Right renal cortex interstitium (tissue), 3 donors: Measurements from ENCODE around the gene PVALEF. TPM values are rescaled to one million over a fixed set of nuclear protein-coding genes. Genes with fewer than 3 reads are reported as not detected.

Experiments
- DNase-seq, 3 donors: peaks; one replicate each; pipeline ENCODE4 v3.0.0-alpha.2; 2013; ENCODE audit warnings: low read depth in 3 of 3, low spot score in 2 of 3
- polyA plus RNA-seq, 3 donors: library from polyadenylated mRNA; unstranded; fragments of 120-200 nt; gene quantifications; one replicate each; pipeline ENCODE4 v1.2.1, GENCODE V29; 2013; ENCODE audit not compliant: insufficient read length in 3 of 3

The PVALEF gene
- polyA plus RNA-seq, 3 donors: 0.10 to 0.50 (median 0.10) TPM

DNA sequence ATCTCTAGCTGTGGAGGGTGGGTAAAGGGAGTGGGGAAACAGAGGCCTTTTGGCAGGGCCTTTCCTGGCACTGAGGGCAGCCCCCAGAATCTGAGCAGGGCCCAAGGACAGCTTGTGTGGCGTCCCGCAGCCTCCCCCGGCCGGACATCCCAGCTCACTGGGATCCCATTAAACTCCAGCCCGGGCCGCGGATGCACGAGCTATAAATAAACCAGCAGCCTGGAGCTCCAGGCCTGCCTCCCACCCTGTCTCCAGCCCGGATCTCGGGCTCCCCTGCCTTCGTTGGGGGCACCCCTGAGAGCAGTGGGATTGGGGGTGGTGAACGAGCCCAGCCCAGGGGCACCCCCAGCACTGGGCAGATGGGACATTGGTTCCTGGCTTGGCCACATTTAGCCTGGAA is 14.6 kb downstream of the PVALEF start:
- no peak for DNase-seq

DNA sequence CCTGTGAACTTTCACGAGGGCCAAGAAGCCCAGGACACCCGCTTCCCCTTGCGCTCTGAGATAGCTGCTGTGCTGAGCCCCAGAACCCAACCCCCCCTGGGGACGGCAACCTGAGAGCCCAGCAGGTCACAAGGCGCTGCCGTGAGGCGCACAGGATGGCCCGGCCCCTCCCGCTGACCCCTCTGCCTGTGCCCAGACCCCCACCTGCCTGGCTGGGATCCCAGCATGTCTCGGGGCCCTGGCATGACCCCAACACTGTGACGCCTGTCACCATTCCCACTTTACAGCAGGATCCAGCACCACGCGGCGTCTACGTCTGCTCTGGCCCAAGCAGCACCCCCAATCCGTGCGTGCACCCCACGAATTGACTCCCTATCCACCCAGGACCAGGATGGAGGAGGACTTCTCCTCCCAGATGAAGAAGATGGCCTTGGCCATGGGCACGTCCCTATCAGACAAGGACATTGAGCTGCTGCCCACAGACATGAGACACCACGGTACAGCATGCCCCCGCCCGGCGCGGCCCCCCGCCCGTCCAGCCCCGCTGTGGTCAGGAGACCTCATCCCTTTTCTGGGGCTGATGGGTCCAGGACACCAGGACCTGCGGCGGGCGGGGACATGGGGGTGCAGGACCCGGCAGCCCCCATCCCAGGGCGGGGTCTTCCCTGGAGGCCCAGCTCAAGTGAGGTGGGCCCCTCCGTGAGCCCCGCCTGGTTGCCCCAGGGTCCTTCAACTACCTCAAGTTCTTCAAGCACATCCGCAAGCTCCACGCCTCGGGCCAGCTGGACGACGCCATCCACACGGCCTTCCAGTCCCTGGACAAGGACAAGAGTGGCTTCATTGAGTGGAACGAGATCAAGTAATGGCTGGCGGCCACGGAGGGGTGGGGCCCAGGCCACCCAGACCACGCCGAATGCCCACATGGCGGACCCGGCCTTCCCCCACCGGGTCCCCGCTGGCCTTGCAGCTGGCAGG is 15.8 kb downstream of the PVALEF start:
- no peak for DNase-seq

DNA sequence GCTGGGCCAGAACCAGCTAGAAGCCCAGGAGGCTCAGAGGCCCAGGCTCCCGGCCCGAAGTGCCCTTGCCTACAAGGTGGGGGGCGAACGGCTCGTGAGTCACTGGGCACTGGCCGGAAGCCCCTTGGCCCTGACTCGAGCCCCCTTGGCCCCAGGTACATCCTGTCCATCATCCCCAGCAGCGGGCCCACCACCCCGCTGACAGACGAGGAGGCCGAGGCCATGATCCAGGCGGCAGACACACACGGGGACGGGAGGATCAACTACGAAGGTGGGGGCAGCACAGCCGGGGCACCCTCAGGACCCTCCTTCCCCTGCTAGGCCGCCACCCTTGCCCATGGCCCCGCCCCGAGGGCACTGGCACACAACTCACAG is 16.5 kb downstream of the PVALEF start:
- no peak for DNase-seq

DNA sequence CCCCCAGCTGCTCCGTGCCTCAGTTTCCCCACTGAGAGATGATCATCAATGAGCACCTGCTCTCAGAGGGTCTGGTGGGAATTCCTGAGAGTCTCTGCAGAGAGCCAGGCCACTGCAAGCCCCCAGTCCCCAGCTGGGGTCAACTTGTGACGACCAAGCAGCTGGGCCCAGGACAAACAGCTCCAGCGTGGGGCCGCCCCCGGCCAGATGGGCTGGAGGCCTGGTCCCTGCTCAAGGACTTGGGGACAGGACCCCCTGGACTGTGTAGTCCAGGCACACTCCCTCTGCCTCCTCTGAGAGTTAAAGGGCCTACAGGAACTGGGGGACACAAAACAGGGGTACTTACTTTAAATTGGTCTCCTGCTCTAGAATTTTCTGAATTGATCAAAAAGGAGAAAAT is 17.3 kb downstream of the PVALEF start:
- no peak for DNase-seq

DNA sequence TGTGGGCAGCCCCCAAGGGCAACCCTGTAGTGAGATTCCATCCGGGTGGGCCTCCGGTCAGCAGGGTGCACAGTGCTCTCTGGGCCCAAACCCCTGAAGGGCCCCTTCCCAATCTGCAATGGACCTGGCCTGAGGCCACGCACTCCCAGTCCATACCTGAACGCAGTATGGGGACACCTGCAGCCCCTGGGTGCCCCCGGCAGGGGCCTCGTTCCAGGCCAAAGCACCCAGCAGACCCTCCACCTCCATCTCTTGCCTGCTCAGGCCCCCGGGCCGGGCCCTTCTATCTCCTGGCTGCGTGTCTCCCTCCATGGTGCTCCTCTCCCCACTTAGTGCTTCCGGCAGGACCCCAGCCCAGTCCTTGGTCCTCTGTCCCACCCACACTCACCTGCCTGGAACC is 18.0 kb downstream of the PVALEF start:
- no peak for DNase-seq

DNA sequence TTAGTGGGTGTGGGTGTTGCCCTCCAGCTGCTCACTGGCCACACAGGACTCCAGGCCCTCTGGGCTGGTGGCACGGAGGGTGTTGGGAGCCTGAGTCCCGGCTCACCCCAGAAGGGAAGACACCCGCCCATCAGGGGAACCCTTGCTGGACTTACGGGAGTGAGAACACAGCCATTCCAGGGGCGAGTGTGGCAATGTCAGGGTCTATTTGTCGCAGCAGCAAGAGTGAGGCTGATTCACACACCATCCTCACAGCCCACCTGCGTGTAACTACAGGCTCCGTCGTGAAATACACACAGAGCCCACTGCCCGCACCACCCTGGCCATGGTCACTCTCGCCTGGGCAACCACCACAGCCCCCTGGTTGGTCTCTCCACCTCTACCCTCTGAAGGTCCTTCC is 18.5 kb downstream of the PVALEF start:
- no peak for DNase-seq

DNA sequence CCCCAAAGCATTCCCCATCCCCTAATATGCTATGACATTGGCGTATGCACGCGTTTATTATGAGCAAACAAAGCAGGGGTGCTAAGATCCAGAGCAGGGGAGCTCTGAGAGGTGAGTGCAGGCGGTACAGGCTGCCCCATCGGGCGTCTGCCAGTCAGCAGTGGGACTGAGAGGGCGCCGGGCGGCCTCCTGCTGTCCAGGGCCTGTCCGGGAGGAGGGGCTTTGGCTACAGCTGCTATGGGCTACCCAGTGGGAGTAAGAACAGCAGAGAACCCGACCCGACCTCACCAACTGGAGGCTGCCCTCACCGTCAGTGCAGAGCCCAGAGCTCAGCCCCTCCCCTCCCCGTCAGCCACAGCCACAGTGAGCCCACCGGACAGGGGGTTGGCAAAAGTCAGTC is 19.2 kb downstream of the PVALEF start:
- no peak for DNase-seq

DNA sequence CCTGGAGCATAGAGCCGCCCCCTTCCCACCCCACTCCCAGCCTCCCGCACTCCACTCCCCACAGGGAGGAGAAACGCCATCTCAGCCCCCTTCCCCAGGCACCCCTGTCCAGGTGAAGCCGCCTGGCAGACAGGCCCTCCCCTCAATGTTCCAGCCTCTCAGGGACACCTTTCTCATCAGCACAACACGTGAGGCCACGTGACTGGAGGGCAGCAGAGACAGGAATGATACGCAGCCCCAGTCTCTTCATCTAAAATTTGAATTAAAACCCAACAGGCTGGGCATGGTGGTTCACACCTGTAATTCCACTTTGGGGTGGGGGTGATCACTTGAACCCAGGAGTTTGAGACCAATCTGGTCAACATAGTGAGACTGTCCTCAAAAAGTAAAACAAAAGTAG is 20.9 kb downstream of the PVALEF start:
- DNase-seq: no peak

DNA sequence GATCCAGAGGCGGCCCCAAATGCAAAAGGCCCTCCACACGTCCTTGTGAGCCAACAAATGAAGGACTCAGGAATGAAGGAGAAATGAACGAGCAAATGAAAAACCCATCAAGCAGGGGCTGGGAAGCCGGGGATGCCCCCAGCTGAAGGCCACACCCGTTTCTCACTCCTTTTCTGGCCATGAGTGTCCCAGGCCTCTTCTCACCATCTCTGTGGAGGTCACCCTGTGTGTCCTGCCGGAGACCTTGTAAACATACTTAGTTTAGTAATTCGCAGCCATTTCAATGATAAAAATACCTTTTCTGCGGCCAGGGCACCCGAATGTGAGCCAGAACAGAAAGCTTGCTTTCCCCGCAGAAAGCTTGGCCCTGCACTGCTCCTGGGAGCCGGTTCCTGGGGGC is 21.8 kb downstream of the PVALEF start:
- no peak for DNase-seq

DNA sequence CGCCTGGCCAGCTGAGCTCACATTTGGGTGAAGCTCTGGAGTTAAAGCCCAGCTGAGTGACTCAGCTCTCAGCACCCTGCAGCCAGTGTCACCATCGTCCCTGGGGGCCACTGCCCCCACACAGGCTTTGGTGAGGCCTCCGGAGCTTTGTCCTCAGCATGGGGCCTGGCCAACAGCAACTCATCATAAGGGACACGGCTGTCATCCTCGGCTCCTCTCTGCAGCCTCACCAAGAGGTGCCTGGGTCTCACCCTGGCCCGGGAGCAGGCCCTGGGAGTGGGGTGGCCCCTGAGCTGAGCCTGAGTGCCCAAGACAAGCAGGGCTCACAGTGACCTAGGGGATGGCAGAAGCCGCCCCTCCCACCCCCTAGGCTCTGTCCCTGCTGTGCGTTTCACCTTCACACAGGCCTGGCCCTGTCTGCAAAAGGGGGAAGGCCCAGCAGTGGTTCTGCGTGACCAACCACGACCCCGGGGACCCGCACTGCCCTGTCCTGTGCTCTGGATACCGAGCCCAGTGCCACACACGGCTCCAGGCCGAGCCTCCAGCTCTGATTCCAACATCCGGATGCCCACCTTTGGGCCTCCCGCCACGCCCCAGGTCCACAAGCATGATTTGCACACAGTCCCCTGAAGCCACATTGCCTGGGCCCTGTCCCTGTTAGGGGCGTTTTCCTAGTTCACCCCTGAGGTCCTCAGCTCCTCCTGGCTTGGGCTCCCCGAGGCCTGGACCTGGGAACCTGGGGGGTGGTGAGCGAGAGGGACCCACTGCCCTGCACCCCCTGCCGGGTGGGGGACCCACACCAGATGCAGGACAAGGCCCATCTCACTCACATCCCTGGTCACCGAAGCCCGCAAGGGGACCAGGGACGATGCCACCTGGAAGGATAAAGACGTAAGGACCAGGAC is 22.5 kb downstream of the PVALEF start:
- DNase-seq: no peak

DNA sequence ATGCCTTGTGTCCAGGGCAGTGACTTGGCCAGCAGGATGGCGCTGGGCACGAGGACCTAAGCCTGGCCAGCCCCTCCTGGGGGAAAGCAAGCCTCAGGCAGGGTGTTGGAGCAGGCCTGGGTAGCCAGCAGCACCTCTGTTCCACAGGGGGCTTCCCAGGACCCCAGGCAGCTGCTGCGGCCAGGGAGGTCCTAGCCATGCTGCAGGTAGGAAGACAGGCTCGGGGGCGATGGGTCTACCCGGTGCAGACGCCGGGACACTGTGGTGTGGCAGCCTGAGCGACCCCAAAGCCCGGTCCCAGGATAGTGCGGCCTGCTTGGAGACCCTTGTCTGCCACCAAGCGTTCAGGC is 23.2 kb downstream of the PVALEF start:
- no peak for DNase-seq

DNA sequence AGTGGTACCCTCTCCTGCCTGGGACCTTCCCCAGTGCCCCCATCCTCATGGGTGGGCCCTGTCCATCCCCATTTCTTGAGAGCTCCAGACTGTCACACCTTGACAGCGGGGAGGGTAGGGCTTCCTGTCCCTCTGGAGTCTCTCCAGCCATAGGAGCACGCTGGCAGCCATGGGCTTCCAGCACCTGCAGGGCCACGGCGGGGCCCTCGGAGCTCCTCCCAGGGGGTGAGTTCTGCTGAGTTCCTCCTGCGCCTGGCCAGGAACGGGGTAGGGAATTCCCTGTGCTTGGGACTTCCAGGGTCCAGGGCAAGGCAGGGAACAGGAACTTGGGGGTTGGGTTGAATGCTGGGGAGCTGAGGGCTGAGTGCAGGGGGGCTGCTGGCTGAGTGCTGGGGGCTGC is 23.7 kb downstream of the PVALEF start:
- DNase-seq: no peak

DNA sequence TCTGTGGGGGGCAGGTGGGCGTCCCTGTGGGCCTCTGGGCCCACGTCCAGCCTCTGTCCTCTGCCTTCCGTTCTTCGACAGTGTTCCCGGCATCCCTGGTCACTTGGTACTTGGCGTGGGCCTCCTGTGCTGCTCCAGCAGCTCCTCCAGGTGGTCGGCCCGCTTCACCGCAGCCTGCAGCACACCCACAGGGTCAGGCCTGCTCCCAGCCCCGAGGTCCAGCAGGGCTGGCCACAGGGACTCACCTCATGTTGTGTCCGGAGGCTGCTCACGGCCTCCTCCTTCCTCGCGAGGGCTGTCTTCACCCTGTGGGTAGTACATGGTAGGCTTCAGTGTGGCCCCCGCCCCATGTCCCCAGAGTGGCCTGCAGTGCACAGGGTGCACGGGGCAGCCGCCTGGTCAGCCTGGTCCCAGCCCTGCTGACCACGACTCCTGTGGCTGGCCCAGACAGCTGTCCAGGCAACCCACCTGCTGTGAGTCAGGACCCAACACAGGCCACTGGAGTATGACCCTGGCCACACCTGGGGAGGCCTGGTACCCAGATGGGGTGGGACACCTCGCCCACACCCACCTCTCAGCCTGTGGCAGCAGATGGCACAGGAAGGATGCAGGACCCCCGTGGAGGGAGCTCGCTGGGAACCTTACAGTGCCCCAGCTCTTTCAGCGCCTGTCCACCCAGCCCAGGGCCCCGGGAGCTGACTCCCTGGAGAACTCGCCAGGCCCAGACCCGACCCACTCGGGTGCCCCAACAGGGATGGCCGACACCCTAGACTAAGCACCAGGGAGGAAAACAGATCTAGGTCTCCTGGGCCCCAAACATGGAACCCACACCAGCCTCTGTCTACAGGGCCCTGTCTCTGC is 24.6 kb downstream of the PVALEF start:
- DNase-seq: no peak

DNA sequence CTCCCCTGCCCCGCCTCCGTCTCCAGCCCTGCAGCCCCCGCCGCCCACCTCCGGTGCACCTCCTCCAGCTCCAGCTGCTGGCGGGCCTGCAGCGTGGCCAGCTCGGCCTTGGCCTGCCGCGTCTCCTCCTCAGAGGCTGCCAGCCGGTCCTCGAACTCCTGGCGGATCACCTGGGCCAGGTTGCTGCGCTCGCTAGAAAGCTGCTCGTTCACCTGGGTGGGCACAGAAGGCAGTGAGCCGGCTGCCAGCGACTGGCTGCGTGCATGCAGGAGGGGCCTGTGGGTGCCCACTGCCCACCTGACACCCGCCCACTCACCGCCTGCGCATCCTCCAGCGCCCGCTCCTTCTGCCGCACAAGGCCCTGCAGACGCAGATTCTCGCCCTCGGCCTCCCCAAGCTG is 25.3 kb downstream of the PVALEF start:
- no peak for DNase-seq

DNA sequence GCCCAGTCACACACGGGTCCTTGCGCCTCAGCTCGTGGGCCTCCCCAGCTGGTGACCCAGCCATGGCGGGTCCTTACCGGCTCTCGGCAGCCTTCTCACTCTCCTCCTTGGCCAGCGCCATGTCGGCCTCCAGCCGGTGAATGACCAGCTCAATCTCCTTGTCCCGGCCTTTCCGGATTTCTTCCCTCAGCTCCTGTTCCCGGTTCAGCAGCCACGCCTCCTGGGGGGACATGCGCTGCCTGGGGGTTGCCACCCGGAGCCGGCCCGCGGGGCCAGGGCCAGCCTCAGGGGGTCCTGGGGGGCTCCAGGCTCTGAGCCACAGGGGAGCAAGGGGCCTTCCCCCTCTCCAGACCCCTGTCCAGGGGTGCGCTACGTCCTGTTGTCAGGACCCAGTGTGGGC is 25.8 kb downstream of the PVALEF start:
- no peak for DNase-seq

DNA sequence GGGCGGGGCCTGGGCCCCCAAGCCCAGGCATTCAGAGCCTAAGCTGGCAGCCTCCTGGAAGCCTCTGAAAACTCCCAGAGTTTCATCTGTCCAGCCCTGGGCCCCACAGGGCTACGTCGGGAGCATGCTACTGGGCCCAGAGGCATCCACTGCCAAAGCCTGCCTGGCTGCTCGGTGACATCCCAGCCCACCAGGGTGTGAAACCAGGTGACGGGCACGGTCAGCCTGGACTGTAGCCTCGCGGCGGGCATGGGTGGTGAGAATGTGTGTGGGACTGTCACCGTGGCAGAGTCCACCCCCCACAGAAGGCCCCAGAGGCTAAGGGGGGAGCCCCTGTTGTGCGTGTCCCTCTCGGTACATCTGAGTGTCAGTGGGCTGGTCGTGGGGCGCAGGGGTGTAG is 26.3 kb downstream of the PVALEF start:
- DNase-seq: no peak

DNA sequence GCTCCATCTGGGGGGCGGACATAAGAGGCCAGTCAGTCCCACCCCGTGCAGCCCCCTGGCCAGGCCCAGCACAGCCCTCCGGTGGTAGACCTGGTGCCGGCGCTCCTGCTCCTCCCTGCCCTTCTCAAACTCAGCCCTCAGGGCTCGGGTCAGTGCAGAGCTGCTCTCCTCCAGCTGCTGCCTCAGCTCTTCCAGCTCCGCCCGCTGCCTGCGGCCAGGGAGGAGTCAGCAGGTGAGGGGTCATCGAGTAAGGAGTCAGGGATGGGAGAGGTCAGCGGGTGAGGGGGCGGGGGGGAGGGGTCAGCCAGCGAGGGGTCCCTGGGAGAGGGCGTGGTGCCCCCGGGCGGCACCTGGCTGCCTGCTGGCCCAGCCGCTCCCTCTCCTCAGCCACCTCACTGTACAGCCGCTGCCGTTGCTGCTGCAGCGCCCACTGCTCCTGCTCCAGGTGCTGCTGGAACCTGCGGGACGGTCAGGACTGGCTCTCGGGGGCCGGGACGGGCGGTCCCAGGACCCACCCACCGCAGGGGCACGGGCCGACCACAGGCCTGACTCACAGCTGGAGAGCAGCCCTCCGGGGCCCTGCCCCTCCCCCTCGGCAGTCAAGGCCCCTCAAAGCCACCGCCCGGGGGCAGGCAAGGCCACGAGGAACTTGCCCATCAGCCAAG is 27.2 kb downstream of the PVALEF start:
- no peak for DNase-seq

DNA sequence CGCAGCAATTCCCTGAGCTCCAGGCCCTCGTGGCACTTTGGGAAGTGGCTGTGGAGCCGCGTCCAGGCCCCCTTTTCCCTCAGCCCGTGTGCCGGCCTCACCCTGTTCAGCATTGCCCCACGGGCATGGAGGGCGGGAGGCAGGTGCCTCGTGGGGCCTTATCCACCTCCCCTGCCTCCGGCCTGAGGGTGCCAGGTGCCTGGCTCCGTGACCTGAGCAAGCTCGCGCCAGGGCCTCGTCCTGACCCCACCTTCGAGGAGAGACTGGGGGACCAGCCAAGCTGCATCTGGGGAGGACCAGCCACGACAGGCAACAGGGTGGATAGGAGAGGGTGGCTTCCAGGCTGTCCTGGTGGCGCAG is 27.7 kb downstream of the PVALEF start:
- DNase-seq: no peak

DNA sequence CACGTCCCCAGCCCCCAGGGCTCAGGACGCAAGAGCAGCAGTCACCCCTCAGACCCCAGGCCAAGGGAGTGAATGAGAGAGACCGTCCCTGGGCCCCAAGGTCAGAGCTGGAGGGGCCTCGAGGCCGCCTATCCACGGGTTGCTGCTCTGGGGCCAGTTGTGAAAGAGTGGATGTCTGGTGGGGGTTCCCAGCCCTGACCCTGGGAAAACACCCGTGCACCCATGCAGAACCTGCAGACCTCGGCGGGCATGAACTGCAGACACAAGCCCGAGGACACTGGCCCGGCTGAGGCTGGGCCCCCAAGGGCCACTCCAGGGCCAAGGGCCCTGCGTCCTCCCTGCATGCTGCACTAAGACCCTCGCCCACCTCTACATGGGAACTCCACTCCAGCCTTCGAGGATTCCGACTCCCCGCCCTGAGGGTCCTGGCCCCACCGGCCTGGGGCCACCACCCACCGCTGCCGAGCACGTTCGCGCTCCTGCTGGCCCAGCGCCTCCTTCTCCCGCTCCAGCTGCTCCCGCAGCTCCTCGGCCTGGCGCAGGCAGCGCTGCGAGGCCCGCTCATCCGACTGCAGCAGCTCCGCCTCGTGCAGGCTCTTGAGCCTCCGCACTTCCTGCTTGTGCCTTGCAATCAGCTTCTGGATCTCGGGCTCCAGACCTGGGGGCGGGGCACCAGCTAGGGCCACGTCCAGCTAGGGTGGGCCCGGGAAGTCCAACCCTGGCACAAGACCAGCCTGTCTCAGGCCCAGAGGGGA is 28.3 kb downstream of the PVALEF start:
- no peak for DNase-seq
